Hepatocyte (in vitro differentiated cells): ENCODE measurements around the gene MAOB.

Source experiments
- EZH2 ChIP-seq: fragments of 200-600 bp; sonication (generic); IDR thresholded peaks from 2 replicates; pipeline ENCODE4 v1.6.1; 2016; ENCODE audit warnings: antibody characterized with exemption, mild to moderate bottlenecking, borderline replicate concordance
- TF ChIP-seq, protein P1 (sequence below): fragments of 200-600 bp; sonication (generic); IDR thresholded peaks from 2 replicates; pipeline ENCODE4 v1.5.1; 2016; ENCODE audit warnings: antibody characterized with exemption, mild to moderate bottlenecking; ENCODE audit not compliant: poor library complexity

DNA sequence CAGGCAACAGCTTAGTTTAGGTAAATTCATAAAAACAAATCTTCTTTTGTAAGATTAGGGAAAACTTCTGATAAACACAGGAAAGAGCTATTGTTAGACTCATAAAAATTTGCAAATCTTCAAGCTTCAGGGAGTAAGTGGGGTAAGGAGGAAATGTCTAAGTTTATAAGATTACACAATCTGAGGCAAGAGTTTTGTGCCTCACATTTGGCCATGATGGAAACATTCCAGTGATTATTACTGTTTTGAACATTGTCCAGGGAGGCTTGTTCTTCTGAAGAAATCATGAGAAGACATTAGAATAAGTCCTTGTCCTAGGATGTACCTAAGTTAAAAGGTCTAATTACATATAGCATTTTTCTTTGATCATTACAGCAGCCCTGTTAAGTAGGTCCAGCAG lies 72.8 kb downstream of the MAOB start:
- TF ChIP-seq, protein P1, sequence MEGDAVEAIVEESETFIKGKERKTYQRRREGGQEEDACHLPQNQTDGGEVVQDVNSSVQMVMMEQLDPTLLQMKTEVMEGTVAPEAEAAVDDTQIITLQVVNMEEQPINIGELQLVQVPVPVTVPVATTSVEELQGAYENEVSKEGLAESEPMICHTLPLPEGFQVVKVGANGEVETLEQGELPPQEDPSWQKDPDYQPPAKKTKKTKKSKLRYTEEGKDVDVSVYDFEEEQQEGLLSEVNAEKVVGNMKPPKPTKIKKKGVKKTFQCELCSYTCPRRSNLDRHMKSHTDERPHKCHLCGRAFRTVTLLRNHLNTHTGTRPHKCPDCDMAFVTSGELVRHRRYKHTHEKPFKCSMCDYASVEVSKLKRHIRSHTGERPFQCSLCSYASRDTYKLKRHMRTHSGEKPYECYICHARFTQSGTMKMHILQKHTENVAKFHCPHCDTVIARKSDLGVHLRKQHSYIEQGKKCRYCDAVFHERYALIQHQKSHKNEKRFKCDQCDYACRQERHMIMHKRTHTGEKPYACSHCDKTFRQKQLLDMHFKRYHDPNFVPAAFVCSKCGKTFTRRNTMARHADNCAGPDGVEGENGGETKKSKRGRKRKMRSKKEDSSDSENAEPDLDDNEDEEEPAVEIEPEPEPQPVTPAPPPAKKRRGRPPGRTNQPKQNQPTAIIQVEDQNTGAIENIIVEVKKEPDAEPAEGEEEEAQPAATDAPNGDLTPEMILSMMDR = no peak
- no peak for TF ChIP-seq EZH2
